ENCODE results near the gene CDK14. TPM values are rescaled to one million over a fixed set of nuclear protein-coding genes. Genes with fewer than 3 reads are reported as not detected.
"Not testable (repeated sequence)": the region's sequence is repeated elsewhere in the genome, so short reads cannot be mapped to it uniquely, and the experiment has no call there.

The CDK14 gene
- total RNA-seq, 2 donors from 2014 or later = 1.9 to 4.9 TPM

DNA sequence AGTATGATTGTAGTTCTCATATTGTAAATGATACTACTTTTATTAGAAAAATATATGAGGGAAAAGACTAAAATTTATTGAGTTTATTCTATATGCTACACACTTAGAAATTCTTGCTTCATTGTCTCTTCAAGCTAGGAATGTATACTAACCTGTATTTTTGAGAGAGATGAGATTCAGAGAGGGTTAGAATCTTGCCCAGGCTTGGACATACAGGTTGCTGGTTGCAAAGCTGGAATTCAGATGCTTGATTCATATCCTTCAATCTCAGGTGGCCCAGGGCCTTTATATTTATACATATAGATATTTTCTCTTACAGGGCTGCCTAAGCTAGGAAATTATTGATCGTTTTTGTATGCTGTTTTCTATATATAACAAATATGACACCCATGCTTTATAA lies 324.2 kb downstream of the CDK14 start:
- Histone ChIP-seq H3K36me3 (no peaks in the 10 kb centered on the region), H3K27me3 (no peaks in the 10 kb centered on the region), H3K4me3 (no peak overlapping the region), H3K27ac (no peak overlapping the region), H3K9ac (ENCODE audit: low read depth in 2 of 2, low read length in 2 of 2) (no peak overlapping the region), H3K9me3 (no peaks in the 10 kb centered on the region), H3K4me1 (no peaks in the 10 kb centered on the region)
- DNase-seq = no peak
- TF ChIP-seq, protein P1, sequence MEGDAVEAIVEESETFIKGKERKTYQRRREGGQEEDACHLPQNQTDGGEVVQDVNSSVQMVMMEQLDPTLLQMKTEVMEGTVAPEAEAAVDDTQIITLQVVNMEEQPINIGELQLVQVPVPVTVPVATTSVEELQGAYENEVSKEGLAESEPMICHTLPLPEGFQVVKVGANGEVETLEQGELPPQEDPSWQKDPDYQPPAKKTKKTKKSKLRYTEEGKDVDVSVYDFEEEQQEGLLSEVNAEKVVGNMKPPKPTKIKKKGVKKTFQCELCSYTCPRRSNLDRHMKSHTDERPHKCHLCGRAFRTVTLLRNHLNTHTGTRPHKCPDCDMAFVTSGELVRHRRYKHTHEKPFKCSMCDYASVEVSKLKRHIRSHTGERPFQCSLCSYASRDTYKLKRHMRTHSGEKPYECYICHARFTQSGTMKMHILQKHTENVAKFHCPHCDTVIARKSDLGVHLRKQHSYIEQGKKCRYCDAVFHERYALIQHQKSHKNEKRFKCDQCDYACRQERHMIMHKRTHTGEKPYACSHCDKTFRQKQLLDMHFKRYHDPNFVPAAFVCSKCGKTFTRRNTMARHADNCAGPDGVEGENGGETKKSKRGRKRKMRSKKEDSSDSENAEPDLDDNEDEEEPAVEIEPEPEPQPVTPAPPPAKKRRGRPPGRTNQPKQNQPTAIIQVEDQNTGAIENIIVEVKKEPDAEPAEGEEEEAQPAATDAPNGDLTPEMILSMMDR (IDR thresholded peaks at IDR 0.05) = no peak
- intact Hi-C loops (cut with DNase I) = no loop called here

DNA sequence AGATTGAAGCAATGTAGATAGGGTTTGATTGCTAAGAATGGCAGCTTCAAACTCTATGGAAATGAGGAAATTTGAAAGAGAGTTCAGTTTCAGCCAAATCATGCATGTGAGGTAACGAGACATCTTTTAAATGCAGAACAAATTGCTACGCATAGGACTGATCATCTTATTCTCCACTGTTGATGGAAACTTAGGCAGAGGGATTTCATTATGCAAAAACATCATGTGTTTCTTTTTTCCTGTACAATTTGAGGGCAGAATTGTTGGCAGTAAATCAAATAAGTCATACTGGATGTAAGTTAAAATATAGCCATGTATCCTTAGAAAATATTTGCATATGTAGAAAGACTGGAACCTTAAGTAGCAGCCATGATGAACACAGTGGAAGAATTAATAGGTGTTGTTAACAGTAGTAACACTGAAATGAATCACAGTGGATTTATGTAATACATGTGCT lies 327.4 kb downstream of the CDK14 start:
- DNase-seq = no peak
- TF ChIP-seq, protein P1 (IDR thresholded peaks at IDR 0.05) = no peak
- H3K4me3 ChIP-seq = no peak overlapping the region
- no peak overlapping the region for H3K9ac ChIP-seq (ENCODE audit: low read depth in 2 of 2, low read length in 2 of 2)
- no peaks in the 10 kb centered on the region for H3K9me3 ChIP-seq
- no peaks in the 10 kb centered on the region for H3K36me3 ChIP-seq
- no peaks in the 10 kb centered on the region for H3K4me1 ChIP-seq
- no peaks in the 10 kb centered on the region for H3K27me3 ChIP-seq
- intact Hi-C loops (cut with DNase I) = no loop called here
- no peak overlapping the region for H3K27ac ChIP-seq

DNA sequence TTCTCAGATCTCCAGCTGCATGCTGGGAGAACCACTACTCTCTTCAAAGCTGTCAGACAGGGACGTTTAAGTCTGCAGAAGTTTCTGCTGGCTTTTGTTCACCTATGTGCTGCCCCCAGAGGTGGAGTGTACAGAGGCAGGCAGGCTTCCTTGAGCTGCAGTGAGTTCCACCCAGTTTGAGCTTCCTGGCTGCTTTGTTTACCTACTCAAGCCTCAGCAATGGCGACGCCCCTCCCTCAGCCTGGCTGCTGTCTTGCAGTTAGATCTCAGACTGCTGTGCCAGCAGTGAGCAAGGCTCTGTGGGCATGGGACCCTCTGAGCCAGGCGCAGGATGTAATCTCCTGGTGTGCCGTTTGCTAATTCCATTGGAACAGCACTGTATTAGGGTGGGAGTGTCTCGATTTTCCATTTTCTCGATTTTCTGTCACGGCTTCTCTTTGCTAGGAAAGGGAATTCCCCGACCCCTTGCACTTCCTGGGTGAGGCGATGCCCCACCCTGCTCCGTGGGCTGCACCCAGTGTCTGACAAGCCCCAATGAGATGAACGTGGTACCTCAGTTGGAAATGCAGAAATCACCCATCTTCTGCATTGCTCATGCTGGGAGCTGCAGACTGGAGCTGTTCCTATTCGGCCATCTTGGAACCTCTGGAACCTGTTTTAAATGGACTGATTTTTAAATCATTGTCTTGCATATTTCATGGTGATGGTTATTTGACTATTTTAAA lies 332.7 kb downstream of the CDK14 start:
- H3K27ac ChIP-seq; H3K4me1 ChIP-seq; H3K9ac ChIP-seq (ENCODE audit: low read depth in 2 of 2, low read length in 2 of 2); H3K4me3 ChIP-seq; H3K9me3 ChIP-seq; H3K27me3 ChIP-seq; H3K36me3 ChIP-seq; intact Hi-C loops (cut with DNase I); DNase-seq: not testable (repeated sequence)

DNA sequence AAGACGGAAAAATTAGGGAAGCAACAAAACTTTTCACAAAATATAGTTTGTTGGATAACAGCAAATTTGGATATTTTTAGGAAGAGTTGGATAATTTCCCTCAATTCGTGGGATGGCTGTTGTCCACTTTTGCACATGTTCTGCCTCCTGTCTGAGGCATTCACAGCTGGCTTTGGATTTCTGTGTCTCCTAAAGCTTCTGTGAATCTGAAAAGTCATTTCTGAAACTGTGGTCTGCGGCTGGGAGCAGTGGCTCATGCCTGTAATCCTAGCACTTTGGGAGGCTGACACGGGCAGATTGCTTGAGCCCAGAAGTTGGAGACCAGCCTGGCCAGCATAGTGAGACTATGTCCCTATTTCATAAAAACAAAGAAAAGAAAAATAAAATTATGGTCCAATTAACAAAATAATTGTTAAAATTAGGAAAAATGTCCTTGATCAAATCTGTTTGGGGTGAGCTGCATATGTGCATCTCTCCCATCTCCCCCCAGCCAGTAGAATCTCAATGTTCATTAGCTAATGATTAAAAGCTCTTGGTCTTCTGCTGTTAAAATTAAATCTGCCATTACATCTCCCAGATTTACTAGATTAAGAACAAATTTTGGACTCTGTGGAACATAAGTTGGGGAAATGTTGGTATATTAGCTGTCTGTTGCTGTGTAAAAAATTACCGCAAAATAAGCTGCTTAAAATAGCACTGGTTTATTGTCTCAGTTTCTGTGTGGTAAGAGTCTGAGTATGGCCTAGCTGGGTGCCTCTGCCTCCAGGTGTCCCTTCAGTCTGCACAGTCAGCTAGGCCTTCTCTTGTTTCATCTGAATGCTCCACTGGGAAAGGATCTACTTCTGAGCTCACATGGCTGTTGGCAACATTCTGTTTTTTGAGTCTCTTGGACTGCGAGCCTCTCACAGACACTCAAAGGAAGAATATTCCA lies 336.1 kb downstream of the CDK14 start:
- Histone ChIP-seq H3K9ac (ENCODE audit: low read depth in 2 of 2, low read length in 2 of 2) (no peak overlapping the region), H3K27me3 (no peaks in the 10 kb centered on the region), H3K36me3 (no peaks in the 10 kb centered on the region), H3K4me1 (no peaks in the 10 kb centered on the region), H3K9me3 (no peaks in the 10 kb centered on the region), H3K27ac (no peak overlapping the region), H3K4me3 (no peak overlapping the region)
- TF ChIP-seq, protein P1 (IDR thresholded peaks at IDR 0.05) = no peak
- intact Hi-C loops (cut with DNase I) = no loop called here
- DNase-seq = no peak

DNA sequence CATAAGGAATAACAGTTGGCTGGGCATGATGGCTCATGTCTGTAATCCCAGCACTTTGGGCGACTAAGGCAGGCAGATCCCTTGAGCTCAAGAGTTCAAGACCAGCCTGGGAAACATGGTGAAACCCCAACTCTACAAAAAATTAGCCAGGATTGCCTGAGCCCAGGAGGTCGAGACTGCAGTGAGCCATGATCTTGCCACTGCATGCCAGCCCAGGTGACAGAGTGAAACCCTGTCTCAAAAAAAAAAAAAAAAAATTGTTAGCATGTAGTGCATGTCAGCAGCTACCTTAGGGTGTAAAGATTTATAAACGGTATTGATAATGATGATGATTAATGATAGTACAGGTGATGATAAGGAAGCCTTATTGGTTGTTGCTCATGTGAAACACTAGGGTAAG lies 336.9 kb downstream of the CDK14 start:
- intact Hi-C loops (cut with DNase I) = no loop called here
- H3K4me3 ChIP-seq = no peak overlapping the region
- TF ChIP-seq, protein P1 (IDR thresholded peaks at IDR 0.05) = no peak
- no peak for DNase-seq
- H3K36me3 ChIP-seq = no peaks in the 10 kb centered on the region
- no peaks in the 10 kb centered on the region for H3K4me1 ChIP-seq
- no peaks in the 10 kb centered on the region for H3K27me3 ChIP-seq
- H3K9me3 ChIP-seq = no peaks in the 10 kb centered on the region
- no peak overlapping the region for H3K9ac ChIP-seq (ENCODE audit: low read depth in 2 of 2, low read length in 2 of 2)
- H3K27ac ChIP-seq = no peak overlapping the region

Data from colonic mucosa (tissue), 4 donors.